Subcutaneous adipose tissue (tissue), 4 donors: ENCODE measurements around the gene CNOT1. TPM values are rescaled to one million over a fixed set of nuclear protein-coding genes. Genes with fewer than 3 reads are reported as not detected.

Source experiments
- total RNA-seq, 4 donors: library from RNA; depleted of rRNA; stranded (reverse); fragments of >200 nt; gene quantifications; one replicate each; pipeline ENCODE4 v1.1.0, GENCODE V29; 2016
- TF ChIP-seq, protein P1 (sequence below): fragments of 450-650 bp; IDR thresholded peaks from one replicate; pipeline ENCODE4 v1.5.1; 2016; ENCODE audit warnings: low read depth, mild to moderate bottlenecking, control low read depth, antibody characterized with exemption, moderate library complexity

Gene CNOT1
- total RNA-seq, 4 donors from 2014 or later = 112 to 136 (median 113) TPM

DNA sequence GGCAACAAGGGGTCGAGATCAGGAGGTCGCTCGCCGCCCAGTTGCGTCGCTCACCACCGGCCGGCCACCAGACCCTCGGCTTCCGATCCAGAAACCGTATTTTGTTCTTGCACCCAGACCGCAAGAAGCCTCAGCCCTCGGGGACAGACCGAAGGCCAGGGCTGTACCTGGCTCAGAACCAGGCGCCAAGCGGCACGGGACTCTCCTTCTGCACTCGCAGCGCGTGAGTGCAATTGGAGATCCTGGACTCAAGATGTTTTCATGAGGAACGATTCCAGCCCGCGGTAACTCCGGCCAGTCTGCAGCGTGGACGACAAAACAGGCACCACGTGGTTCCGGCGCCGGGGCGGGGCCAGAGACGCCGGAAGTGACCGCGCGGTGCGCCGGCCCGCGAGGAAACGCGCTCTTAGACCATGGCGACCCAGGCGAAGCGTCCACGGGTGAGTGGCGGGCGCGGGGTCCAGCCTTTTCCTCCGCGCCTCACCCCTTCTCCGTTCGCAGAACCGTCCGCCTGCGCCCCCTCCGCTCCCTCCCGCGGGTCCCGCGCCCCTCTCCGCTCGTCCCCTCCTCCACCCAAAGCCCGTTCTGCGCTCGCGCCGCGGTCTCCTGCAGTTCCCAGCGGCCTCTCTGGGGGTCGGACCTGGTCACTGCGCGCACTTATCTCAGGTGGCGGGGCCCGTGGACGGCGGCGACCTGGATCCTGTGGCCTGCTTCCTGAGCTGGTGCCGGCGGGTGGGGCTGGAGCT lies 114.3 kb downstream of the CNOT1 start, which contains the start of gene SETD6:
Gene SETD6 (plus strand): TSS at position 393 of the 746 bp plus-strand sequence. CDS start 21 bp downstream, at position 414.
- TF ChIP-seq, protein P1, sequence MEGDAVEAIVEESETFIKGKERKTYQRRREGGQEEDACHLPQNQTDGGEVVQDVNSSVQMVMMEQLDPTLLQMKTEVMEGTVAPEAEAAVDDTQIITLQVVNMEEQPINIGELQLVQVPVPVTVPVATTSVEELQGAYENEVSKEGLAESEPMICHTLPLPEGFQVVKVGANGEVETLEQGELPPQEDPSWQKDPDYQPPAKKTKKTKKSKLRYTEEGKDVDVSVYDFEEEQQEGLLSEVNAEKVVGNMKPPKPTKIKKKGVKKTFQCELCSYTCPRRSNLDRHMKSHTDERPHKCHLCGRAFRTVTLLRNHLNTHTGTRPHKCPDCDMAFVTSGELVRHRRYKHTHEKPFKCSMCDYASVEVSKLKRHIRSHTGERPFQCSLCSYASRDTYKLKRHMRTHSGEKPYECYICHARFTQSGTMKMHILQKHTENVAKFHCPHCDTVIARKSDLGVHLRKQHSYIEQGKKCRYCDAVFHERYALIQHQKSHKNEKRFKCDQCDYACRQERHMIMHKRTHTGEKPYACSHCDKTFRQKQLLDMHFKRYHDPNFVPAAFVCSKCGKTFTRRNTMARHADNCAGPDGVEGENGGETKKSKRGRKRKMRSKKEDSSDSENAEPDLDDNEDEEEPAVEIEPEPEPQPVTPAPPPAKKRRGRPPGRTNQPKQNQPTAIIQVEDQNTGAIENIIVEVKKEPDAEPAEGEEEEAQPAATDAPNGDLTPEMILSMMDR = no peak

DNA sequence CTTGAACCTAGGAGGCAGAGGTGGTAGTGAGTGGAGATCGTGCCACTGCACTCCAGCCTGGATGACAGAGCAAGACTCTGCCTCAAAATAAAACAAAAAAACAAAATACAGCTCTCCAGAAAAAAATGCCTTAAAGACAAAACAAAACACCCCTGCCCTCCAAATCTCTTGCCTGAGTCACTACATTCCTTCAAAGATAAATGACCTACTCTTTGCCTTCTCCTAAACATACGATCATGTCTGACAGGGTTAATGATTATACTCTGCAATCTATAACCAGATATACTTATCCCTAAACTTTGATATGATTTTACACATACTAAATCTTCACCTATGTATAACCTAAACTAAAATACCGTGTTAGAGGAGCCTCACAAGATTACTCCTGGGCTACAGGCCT lies 115.8 kb downstream of the CNOT1 start:
- TF ChIP-seq, protein P1 = no peak

DNA sequence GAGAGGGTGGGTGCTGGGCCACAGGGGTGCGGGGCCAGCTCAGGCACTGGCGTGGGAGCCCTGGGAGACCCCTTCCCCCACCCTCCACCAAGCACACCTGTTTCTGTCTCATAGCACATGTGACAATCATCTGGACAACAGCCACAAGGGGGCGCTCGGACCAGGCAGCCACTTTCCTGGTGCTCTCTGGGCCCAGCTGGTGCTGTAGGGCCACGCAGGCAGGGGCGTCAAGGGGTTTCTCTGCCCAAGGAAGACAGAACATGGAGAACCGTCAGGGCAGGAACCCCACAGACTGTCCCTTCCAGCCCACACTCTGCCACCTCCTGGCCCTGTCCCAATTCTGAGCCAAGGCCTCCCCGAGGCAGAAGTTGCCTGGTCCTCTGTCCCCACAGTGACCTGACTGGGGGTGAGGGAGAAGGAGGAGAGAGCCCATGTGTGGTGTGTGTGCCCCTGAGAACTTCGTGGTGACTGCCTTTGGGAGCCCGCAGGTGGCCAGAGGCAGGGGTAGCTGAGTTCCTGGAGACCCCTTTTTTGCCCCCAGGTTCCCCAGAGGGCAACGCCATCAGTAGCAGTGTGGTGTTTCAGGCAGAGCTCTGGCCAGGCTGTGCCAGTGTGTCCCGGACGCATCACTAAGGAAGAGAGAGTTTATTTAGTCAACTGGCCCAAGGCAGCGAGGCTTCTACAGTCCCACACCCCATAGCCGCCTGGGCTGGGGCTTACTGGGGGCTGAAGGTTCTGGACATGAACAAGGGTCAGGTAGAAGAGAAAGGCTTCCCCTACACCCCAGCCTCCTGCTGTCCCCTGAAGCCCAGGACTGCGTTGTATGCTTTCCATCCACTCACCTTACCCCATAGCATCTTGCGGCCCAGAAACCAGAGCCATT lies 117.5 kb downstream of the CNOT1 start:
- TF ChIP-seq, protein P1 = no peak

DNA sequence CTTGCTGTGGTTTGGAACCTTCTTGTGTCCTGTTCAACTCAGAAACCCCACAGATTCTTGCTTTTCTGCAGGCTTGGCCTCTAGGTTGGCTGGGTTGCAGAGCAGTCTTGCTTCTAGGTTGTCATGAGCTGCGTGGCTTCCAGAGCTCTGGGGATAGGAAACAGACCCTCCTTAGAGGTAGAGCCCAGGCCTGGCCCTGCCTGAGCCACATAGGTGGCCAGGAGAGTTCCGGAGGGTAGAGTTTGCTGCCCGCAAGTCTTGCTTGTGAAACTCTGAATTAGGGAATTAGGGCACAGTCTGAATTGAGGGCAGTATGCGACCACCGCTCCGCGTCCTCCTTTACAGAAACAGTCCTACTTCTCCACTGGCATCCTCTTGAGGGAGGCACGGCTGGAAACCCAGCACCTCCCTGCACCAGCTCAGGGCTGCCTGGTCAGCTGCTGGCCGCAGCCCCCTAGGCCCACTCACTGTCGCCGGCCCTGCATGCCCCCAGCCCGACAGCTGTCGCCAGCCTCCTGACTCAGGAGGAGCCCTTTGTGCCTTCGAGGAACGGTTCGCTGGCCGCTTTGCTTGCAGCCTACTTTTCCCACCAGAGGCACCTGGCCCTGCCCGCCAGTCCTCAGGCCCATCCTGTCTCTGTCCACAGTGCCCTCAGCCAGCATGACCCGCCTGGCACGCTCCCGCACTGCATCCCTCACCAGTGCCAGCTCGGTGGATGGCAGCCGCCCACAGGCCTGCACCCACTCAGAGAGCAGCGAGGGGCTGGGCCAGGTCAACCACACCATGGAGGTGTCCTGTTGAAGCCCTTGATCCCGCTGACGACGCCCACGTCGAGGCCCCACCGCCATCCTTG lies 118.6 kb downstream of the CNOT1 start:
- TF ChIP-seq, protein P1 = no peak

DNA sequence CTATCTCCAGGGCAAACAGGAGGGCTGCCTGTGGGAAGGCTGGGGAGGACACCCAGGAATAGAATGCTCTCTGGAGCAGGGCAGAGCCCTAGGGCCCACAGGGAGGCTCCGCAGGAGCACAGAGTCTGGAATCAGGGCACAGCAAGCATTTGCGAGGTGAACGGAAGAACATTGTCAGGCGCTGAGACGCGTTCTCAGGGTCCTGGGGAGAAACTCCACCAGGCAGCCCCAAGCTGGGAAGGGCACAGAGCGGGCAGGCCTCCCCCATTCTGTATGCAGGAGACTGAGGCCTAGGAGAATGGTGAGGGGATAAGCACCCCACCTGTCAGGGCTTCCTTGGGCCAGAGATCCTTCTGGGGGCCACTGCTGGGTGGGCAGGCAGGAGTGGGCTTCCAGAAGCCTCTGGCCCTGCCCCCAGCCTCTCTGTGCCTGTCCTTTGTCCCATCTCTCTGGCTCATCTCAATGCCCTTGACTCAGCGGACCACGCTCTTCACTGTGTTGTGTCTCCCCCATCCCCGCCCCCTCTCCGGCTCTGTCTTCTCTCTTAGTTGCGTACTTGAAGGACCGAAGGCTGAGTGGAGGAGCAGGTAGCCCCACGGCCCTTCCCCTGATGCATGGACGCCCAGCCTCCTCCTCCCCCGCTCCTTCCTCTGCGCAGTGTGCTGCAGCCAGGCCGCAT lies 119.4 kb downstream of the CNOT1 start:
- TF ChIP-seq, protein P1 = no peak

DNA sequence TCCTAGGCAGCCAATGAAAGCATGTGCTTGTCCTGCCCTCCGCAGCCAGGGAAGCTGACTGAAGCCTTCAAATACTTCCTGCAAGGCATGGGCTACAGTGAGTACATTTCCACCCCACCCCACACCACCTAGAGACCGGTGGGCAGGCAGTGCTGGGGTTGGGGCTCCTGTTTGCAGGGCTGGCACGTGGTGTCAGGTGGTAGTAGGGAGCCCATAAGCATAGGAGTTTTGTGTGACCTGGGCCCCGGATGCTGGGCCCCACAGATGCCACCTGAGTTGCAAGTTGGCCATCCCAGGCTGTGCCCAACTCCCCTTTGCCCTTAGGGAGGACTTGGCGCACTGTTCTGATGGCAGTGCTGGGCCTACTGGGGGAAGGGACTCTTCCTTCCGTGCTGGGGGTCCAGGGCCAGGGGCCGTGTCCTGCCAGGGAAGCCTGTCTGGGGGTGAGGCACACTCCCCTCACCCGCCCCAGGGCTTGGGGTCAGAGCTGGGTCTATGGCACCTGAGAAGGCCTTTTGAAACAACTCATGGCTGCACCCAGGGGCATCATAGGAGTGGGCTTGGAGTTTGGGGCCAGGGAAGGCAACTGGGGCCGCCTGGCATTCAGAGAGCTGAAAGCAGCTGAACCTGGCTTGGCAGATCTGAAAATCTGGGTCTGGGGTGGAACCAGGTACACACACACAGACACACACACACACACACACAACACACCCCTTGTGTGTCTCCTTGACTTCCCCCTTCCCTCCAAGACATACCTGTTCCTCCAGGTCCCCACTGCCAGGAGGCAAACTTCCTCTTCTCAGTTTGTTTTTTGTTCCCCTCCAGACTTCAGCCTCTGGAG lies 120.2 kb downstream of the CNOT1 start:
- TF ChIP-seq, protein P1 = no peak
